ENCODE measurements around the gene ALDH1L1. TPM values are rescaled to one million over a fixed set of nuclear protein-coding genes. Genes with fewer than 3 reads are reported as not detected.

The ALDH1L1 gene
- total and polyA plus RNA-seq, 2 experiments from 2014 or later = 1.0 to 1.3 TPM

DNA sequence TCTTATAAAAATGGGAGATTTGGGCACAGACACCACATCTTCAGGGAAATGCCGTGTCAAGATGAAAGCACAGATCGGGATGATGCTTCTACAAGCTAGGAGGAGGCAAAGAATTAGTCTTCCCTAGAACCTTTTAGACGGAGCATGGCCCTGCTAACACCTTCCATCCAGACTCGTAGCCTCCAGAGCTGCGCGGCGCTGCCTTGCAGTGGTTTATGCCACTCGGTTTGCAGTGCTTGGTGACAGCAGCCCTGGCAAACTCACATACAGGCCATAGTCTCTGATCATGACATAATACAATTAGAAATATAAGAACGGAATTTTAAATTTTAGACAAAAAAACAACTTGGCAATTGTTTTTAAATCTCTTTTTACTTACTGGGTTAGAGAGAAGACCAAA lies 59.3 kb downstream of the ALDH1L1 start:
- H3K4me3 Mint-ChIP-seq = no peak overlapping the region
- TF ChIP-seq JUNB (IDR thresholded peaks at IDR 0.05; ENCODE audit: unreplicated experiment) (no peak), ETS1 (IDR thresholded peaks at IDR 0.05) (no peak), CREB1 (CRISPR knock-in tag; IDR thresholded peaks at IDR 0.05; ENCODE audit: low read depth) (no peak), POLR2AphosphoS5 (IDR thresholded peaks at IDR 0.05; ENCODE audit: low read depth) (no peak), ZNF331 (CRISPR knock-in tag; IDR thresholded peaks at IDR 0.05; ENCODE audit: low read depth) (no peak), STAT1 (IDR thresholded peaks at IDR 0.05; ENCODE audit: unreplicated experiment) (no peak), EZH2 (IDR thresholded peaks at IDR 0.05; ENCODE audit: low read depth, unreplicated experiment) (no peak), EZH2phosphoT487 (IDR thresholded peaks at IDR 0.05; ENCODE audit: unreplicated experiment) (no peak), NANOG (IDR thresholded peaks at IDR 0.05; ENCODE audit: borderline replicate concordance) (no peak), ZNF114 (CRISPR knock-in tag; IDR thresholded peaks at IDR 0.05) (no peak)
- TF ChIP-seq, protein P1, sequence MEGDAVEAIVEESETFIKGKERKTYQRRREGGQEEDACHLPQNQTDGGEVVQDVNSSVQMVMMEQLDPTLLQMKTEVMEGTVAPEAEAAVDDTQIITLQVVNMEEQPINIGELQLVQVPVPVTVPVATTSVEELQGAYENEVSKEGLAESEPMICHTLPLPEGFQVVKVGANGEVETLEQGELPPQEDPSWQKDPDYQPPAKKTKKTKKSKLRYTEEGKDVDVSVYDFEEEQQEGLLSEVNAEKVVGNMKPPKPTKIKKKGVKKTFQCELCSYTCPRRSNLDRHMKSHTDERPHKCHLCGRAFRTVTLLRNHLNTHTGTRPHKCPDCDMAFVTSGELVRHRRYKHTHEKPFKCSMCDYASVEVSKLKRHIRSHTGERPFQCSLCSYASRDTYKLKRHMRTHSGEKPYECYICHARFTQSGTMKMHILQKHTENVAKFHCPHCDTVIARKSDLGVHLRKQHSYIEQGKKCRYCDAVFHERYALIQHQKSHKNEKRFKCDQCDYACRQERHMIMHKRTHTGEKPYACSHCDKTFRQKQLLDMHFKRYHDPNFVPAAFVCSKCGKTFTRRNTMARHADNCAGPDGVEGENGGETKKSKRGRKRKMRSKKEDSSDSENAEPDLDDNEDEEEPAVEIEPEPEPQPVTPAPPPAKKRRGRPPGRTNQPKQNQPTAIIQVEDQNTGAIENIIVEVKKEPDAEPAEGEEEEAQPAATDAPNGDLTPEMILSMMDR (conservative IDR thresholded peaks at IDR 0.05; ENCODE audit: low read depth in 2 of 2) = no peak
- TF ChIP-seq, protein P2, sequence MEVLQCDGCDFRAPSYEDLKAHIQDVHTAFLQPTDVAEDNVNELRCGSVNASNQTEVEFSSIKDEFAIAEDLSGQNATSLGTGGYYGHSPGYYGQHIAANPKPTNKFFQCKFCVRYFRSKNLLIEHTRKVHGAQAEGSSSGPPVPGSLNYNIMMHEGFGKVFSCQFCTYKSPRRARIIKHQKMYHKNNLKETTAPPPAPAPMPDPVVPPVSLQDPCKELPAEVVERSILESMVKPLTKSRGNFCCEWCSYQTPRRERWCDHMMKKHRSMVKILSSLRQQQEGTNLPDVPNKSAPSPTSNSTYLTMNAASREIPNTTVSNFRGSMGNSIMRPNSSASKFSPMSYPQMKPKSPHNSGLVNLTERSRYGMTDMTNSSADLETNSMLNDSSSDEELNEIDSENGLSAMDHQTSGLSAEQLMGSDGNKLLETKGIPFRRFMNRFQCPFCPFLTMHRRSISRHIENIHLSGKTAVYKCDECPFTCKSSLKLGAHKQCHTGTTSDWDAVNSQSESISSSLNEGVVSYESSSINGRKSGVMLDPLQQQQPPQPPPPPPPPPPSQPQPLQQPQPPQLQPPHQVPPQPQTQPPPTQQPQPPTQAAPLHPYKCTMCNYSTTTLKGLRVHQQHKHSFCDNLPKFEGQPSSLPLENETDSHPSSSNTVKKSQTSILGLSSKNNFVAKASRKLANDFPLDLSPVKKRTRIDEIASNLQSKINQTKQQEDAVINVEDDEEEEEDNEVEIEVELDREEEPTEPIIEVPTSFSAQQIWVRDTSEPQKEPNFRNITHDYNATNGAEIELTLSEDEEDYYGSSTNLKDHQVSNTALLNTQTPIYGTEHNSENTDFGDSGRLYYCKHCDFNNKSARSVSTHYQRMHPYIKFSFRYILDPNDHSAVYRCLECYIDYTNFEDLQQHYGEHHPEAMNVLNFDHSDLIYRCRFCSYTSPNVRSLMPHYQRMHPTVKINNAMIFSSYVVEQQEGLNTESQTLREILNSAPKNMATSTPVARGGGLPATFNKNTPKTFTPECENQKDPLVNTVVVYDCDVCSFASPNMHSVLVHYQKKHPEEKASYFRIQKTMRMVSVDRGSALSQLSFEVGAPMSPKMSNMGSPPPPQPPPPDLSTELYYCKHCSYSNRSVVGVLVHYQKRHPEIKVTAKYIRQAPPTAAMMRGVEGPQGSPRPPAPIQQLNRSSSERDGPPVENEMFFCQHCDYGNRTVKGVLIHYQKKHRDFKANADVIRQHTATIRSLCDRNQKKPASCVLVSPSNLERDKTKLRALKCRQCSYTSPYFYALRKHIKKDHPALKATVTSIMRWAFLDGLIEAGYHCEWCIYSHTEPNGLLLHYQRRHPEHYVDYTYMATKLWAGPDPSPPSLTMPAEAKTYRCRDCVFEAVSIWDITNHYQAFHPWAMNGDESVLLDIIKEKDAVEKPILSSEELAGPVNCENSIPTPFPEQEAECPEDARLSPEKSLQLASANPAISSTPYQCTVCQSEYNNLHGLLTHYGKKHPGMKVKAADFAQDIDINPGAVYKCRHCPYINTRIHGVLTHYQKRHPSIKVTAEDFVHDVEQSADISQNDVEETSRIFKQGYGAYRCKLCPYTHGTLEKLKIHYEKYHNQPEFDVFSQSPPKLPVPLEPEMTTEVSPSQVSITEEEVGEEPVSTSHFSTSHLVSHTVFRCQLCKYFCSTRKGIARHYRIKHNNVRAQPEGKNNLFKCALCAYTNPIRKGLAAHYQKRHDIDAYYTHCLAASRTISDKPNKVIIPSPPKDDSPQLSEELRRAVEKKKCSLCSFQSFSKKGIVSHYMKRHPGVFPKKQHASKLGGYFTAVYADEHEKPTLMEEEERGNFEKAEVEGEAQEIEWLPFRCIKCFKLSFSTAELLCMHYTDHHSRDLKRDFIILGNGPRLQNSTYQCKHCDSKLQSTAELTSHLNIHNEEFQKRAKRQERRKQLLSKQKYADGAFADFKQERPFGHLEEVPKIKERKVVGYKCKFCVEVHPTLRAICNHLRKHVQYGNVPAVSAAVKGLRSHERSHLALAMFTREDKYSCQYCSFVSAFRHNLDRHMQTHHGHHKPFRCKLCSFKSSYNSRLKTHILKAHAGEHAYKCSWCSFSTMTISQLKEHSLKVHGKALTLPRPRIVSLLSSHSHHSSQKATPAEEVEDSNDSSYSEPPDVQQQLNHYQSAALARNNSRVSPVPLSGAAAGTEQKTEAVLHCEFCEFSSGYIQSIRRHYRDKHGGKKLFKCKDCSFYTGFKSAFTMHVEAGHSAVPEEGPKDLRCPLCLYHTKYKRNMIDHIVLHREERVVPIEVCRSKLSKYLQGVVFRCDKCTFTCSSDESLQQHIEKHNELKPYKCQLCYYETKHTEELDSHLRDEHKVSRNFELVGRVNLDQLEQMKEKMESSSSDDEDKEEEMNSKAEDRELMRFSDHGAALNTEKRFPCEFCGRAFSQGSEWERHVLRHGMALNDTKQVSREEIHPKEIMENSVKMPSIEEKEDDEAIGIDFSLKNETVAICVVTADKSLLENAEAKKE (CRISPR knock-in tag; IDR thresholded peaks at IDR 0.05) = no peak
- TF ChIP-seq, protein P3, sequence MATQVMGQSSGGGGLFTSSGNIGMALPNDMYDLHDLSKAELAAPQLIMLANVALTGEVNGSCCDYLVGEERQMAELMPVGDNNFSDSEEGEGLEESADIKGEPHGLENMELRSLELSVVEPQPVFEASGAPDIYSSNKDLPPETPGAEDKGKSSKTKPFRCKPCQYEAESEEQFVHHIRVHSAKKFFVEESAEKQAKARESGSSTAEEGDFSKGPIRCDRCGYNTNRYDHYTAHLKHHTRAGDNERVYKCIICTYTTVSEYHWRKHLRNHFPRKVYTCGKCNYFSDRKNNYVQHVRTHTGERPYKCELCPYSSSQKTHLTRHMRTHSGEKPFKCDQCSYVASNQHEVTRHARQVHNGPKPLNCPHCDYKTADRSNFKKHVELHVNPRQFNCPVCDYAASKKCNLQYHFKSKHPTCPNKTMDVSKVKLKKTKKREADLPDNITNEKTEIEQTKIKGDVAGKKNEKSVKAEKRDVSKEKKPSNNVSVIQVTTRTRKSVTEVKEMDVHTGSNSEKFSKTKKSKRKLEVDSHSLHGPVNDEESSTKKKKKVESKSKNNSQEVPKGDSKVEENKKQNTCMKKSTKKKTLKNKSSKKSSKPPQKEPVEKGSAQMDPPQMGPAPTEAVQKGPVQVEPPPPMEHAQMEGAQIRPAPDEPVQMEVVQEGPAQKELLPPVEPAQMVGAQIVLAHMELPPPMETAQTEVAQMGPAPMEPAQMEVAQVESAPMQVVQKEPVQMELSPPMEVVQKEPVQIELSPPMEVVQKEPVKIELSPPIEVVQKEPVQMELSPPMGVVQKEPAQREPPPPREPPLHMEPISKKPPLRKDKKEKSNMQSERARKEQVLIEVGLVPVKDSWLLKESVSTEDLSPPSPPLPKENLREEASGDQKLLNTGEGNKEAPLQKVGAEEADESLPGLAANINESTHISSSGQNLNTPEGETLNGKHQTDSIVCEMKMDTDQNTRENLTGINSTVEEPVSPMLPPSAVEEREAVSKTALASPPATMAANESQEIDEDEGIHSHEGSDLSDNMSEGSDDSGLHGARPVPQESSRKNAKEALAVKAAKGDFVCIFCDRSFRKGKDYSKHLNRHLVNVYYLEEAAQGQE (IDR thresholded peaks at IDR 0.05; ENCODE audit: unreplicated experiment) = no peak
- peaks cover 7% of the 10 kb centered on the region; the same call in 2 of the 3 replicates for H3K36me3 Mint-ChIP-seq (ENCODE audit: low read depth)
- Histone ChIP-seq H3K27ac (ENCODE audit: low read depth) (no peak overlapping the region), H3K4me2 (no peak overlapping the region), H2AFZ (no peak overlapping the region), H3K79me2 (replicated peaks; ENCODE audit: insufficient read depth) (no peaks in the 10 kb centered on the region), H3K4me1 (ENCODE audit: insufficient read depth) (no peaks in the 10 kb centered on the region; the same call in 1 of the 2 replicates), H3K27me3 (ENCODE audit: insufficient read depth) (no peaks in the 10 kb centered on the region), H4K20me1 (replicated peaks; ENCODE audit: insufficient read depth) (no peaks in the 10 kb centered on the region), H3F3A (replicated peaks; ENCODE audit: low read depth) (no peaks in the 10 kb centered on the region), H3K4me3 (no peak overlapping the region), H3K36me3 (ENCODE audit: insufficient read depth) (no peaks in the 10 kb centered on the region), H3K9me2 (ENCODE audit: insufficient read depth) (0 out of 2 replicates have a peak, but pooled peaks cover 3% of the 10 kb centered on the region)
- H3K27me3 Mint-ChIP-seq (ENCODE audit: insufficient read depth, low read depth, poor library complexity) = peaks cover 13% of the 10 kb centered on the region
- DNase-seq (ENCODE audit: low spot score) (no peak), ATAC-seq (no peak)
- no peaks in the 10 kb centered on the region; the same call in 2 of the 3 replicates for H3K9me3 Mint-ChIP-seq
- no peak overlapping the region for H3K27ac Mint-ChIP-seq
- H3K4me1 Mint-ChIP-seq = peaks cover 15% of the 10 kb centered on the region
